ENCODE measurements around the gene HMGCS1. TPM values are rescaled to one million over a fixed set of nuclear protein-coding genes. Genes with fewer than 3 reads are reported as not detected.

Gene HMGCS1
- total and polyA plus RNA-seq, 2 of the 8 experiments (the other 6 are each of a cell fraction or from before 2014, with no cell fraction given), result 63.6 to 236 TPM

- H3K4me3 ChIP-seq (ENCODE audit: extremely low read depth in 1 of 4, insufficient read depth in 2 of 4, low read depth in 3 of 4, low read length in 4 of 4), result no peak overlapping the region
- H3K4me2 ChIP-seq (ENCODE audit: insufficient read depth in 1 of 2, low read depth in 2 of 2, low read length in 2 of 2), result no peak overlapping the region
- H3K9ac ChIP-seq (replicated peaks in 1 of 4; ENCODE audit: extremely low read depth in 1 of 4, low read depth in 3 of 4, low read length in 3 of 4), result no peak overlapping the region
- H2BK5ac ChIP-seq (ENCODE audit: low read depth, low read length), result no peak overlapping the region
- H3K4me1 ChIP-seq (replicated peaks in 1 of 4; ENCODE audit: control insufficient read depth in 3 of 4, insufficient read depth in 4 of 4, low read length in 3 of 4), result no peaks in the 10 kb centered on the region
- no peak overlapping the region for H2AK5ac ChIP-seq (ENCODE audit: low read depth, low read length)
- whole genome bisulfite sequencing, 2 experiments (ENCODE audit: extremely low coverage in 1 of 2, insufficient coverage in 1 of 2, insufficient read length in 1 of 2, insufficient replicate concordance in 2 of 2, low coverage in 1 of 2, low lambda C conversion rate in 2 of 2, missing lambda C conversion rate in 1 of 2), result 89% methylated on average over 4 of the region's 4 CpGs; no CpG with 5 or more reads in 1 of the 2 experiments
- H3K18ac ChIP-seq (ENCODE audit: extremely low read depth, low read length), result no peak overlapping the region
- H3K79me2 ChIP-seq (ENCODE audit: control insufficient read depth in 1 of 2, insufficient read depth in 2 of 2, low read length in 2 of 2), result no peaks in the 10 kb centered on the region
- H2BK12ac ChIP-seq (ENCODE audit: low read depth, low read length), result no peak overlapping the region
- no peak overlapping the region for H3K14ac ChIP-seq (ENCODE audit: insufficient read length)
- H3K56ac ChIP-seq (replicated peaks; ENCODE audit: insufficient read length, low read depth, low read length), result no peak overlapping the region
- no peak for FAIRE-seq
- peaks cover 3 to 52% (median 26%) of the 10 kb centered on the region in 4 experiments for H3K36me3 ChIP-seq (ENCODE audit: control insufficient read depth in 2 of 4, insufficient read depth in 4 of 4, low read length in 3 of 4)
- no peak overlapping the region for H4K5ac ChIP-seq (ENCODE audit: insufficient read length, low read depth, low read length)
- H2BK15ac ChIP-seq (ENCODE audit: low read length), result no peak overlapping the region
- no peak overlapping the region for H2BK120ac ChIP-seq (replicated peaks; ENCODE audit: low read depth, low read length)
- CTCF ChIA-PET (ENCODE audit: partially characterized antibody), result no interaction called here
- H3K9me3 ChIP-seq (ENCODE audit: insufficient read depth in 2 of 2, low read depth in 1 of 2, low read length in 1 of 2), result no peaks in the 10 kb centered on the region
- POLR2A ChIA-PET (ENCODE audit: partially characterized antibody), result interaction anchor here (0.7 kb wide), 1 partner anchor 10 kb away, joined by 3 read pairs; no protein-coding TSS in a partner anchor
- no peak for DNase-seq (ENCODE audit: low read depth in 1 of 2, low spot score in 2 of 2)
- H2BK20ac ChIP-seq (ENCODE audit: low read length), result no peak overlapping the region
- no peak overlapping the region for H2AFZ ChIP-seq (ENCODE audit: low read length)
- no peak for TF ChIP-seq GABPA (IDR thresholded peaks at IDR 0.05; ENCODE audit: borderline replicate concordance, insufficient read depth, low read length)
- no peak for TF ChIP-seq TAF7 (optimal IDR thresholded peaks at IDR 0.05; ENCODE audit: borderline replicate concordance, low read depth, low read length)
- TF ChIP-seq SRF (IDR thresholded peaks at IDR 0.05; ENCODE audit: low read depth, low read length), result no peak
- TF ChIP-seq NANOG (IDR thresholded peaks at IDR 0.05; ENCODE audit: insufficient read depth, low read depth, low read length, poor library complexity, severe bottlenecking), result no peak
- no peak for TF ChIP-seq HDAC2 (IDR thresholded peaks at IDR 0.05; ENCODE audit: borderline replicate concordance in 1 of 2, low read depth in 2 of 2, low read length in 2 of 2)
- TF ChIP-seq PHF8 (conservative IDR thresholded peaks at IDR 0.05; ENCODE audit: low read depth, low read length), result no peak
- no peak for TF ChIP-seq SIRT6 (IDR thresholded peaks at IDR 0.05; ENCODE audit: low read length)
- TF ChIP-seq RAD21 (IDR thresholded peaks at IDR 0.05 in 1 of 2, conservative IDR thresholded peaks at IDR 0.05 in 1 of 2; ENCODE audit: low read depth in 2 of 2, low read length in 2 of 2), result no peak
- no peak for TF ChIP-seq CTCF (IDR thresholded peaks at IDR 0.05; ENCODE audit: control extremely low read depth in 1 of 3, insufficient read depth in 1 of 3, low read depth in 1 of 3, low read length in 3 of 3)
- H4K20me1 ChIP-seq (replicated peaks in 1 of 2; ENCODE audit: control insufficient read depth in 1 of 2, insufficient read depth in 2 of 2, low read length in 2 of 2), result peaks cover 0 to 2% of the 10 kb centered on the region in 2 experiments
- H3K27me3 ChIP-seq (replicated peaks in 1 of 4; ENCODE audit: control insufficient read depth in 3 of 4, extremely low read depth in 1 of 4, insufficient read depth in 3 of 4, low read length in 3 of 4), result no peaks in the 10 kb centered on the region
- H4K8ac ChIP-seq (ENCODE audit: extremely low read depth, insufficient read depth, low read length), result no peak overlapping the region
- no peaks in the 10 kb centered on the region for H3K79me1 ChIP-seq (ENCODE audit: low read depth, low read length)
- H3K27ac ChIP-seq (ENCODE audit: low read depth, low read length), result no peak overlapping the region
- H3K23me2 ChIP-seq (ENCODE audit: low read depth, low read length), result no peaks in the 10 kb centered on the region
- H3K23ac ChIP-seq (ENCODE audit: insufficient read length), result no peak overlapping the region
- H3K4ac ChIP-seq (replicated peaks; ENCODE audit: insufficient read length, low read depth, low read length), result no peak overlapping the region
- no peak overlapping the region for H4K91ac ChIP-seq (replicated peaks; ENCODE audit: insufficient read length, low read length)
Measured at GRCh38 chr5:43287493-43287892, 25.7 kb downstream of the HMGCS1 start.

All from H1 (cell line).